GM19240 (cell line): ENCODE data around the gene ATMIN.
A peak's percentile ranks its signal among the peaks of the same experiment; 100 is the strongest.

Experiments used
- DNase-seq: peaks from one replicate; pipeline ENCODE4 v3.0.0; 2011; ENCODE audit warnings: low spot score; ENCODE audit not compliant: insufficient read length

Gene ATMIN

DNA sequence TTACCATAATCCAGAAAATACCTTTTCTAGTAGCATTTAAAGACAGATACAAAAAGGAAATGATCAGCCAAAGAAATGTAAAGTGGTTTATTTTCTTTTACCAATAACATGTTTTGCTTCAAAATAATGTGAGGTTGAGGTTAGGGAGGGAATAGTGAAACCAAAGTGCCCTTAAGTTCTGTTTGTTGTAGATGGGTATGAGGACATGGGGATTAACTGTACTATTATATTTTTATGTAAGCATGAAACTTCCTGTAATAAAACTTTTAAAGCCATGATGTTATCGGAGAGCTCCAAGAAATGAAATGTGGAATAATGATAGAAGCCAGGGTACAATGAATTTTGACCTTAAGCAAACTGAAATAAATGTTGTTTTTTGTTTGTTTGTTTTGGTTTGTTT is 31.5 kb downstream of the ATMIN start:
- DNase-seq: no peak

DNA sequence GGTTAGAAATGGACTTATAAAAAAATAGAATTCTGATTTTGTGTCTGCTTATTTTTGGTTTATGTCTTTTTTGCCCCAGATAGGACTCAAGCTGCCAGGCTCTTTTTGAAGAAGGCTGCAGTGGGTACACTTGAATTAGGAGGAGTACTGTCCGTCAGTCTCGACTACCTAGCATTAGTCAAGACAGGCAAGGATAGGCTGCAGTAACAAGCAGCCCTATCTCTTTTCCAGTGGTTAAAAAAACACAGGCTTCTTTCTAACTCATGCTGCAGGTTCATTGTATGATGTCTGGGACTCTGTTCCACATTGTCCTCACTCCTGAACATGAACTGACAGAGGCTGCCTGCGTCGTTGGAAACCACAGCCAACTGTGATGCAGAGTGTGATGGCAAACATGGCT is 33.4 kb downstream of the ATMIN start:
- DNase-seq: no peak

DNA sequence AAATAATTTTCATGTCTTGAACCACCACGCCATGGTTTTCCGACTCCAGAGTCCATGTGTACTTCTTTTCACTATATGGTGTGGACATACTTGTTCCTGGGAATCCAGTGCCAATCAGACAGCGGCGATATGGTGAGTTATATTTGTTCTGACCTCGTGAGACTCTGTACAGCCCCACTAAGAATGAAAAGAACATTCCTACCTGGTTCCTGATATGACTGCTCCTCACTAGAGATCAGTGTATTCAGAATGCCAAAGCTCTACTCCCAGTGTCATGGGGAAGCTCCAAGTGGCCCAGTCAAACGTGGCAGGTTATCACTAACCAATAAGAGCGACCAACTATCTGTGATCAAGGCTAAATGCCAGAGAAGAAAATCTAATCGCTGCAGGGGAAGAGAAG is 35.3 kb downstream of the ATMIN start:
- DNase-seq: no peak

DNA sequence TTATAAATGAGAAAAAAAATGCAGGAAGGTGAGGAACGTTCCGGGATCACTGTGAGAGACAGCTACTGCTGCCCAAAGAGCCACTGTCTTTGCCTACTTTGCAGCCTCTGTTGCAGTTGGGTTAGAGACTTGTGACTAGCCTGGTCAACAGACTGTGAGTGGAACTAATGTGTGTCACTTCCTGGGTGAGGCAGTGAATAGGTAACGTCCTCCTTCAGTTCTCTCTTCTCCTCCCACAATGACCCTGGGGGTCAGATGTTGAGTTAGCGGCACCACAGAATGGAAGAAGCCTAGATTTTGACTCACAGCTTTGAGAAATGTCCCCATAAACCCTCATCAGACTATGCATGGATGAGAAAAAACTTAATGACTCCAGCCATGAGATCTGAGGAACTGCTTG is 36.2 kb downstream of the ATMIN start:
- no peak for DNase-seq

DNA sequence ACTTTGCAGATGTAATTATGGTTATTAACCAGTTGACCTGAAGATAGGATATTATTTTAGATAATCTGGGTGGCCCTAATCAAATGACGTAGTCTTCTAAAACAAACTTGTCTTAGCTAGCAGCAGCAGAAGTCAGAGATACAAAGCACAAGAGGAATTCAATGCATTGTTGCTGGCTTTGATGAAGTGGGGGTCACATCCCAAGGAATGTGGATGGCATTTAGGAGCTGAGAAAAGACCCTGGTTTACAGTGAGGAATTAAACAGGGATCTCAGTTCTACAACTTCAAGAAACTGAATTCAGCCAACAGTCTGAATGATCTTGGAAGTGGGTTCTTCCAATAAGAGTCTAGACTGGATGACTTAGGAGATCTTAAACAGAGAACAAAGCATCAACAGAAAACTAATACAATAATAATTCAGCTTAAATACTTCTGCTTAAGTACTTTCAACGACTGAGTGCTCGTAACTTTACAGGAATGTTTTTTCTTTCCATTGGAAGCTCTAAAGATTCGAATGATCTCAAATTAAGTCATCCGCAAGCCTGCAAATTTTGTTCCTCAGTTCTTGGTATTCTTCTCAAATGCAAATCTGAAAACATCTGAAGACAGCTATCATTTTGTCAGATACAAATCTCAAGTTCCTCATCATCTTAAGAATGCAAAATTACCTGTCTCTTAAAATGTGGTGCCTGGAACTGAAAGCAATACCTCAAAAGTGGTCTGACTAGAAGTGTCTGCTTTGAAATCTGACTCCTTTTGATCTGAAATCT is 38.1 kb downstream of the ATMIN start:
- no peak for DNase-seq

DNA sequence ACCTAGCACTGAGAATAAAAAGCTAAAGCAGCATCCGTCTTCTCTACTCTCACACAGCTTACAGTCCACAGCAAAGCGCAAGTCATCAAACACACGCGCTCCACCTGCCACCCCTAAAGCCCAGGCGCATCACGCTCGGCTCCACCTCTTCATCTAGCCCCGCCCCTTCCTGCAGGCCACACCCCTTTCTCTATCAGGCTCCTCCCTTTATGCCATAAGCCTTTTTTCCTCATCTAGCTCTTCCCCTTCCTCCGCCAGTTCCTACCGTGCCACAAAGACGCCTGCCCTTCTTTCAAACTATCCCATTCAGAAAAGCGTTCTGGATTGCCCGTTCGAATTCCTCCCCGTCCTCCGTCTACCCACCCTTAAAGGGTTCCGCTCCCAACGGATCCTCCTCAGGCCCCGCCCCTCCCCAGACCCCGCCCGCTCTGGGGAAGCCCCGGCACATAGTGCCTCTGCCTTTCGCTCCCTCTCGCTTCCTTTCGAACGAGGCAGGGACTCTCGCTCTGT is 41.0 kb downstream of the ATMIN start:
- peak; percentile 59 for DNase-seq

DNA sequence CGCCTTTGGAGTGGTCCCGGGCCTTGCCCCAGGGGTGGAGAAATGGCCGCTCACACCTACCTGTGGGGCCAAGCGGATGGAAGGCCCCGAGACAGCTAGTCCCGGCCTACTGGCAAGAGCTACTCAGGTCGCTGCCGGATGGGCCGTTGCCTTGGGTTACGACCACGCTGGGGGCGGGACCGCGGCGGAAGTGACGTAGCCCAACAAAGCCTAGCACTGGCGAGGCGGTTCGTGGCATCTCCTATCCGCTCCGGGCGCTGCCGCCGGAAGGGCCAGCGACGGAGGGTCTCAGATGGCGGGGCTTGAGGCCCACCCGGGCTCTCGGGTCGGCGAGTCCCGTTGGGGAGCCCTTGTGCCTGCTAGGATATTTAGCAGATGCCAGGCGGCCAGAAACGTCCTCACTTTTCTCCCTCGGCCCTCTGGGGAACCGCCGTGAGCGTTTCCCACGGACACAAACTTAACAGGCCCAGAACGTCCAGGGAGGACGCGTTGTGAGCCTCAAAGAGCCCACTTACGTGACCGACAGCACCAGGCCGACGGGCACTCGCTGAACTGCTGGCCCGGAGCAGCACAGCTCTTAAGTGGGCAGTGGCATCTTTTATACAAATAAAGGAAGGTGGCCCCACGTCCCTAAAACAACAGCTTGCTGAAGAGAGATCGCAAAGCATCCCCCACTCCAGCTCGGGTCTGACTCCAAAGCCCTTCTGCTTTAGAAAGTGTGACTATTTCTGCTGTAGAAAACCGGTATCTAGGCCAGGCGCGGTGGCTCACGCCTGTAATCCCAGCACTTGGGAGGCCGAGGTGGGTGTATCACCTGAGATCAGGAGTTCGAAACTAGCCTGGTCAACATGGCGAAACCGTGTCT is 41.7 kb downstream of the ATMIN start, which contains the start of gene C16orf46:
TSS of gene C16orf46 (minus strand) at position 163 of the 865 bp plus-strand sequence. CDS start 13,283 bp downstream, outside the sequence.
- DNase-seq: peak; percentile 90

DNA sequence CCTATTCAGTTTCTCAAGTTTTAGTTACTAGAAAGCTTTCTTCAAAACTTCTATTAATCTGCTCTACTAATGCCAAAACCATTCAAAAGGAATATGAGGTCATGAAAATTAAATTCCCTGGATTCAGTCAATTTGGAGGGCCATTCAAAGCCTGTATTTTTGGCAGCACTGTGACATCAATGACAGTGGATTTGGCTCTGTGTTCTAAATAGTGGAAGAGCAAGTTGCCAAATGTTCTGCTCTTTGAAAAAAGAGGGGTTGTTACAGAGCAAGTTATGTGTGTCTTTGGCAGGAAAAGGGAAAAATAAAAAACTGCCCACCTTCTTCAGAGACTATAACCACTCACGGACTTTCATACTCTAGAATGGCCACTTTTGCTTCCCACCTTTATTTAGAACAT is 44.6 kb downstream of the ATMIN start:
- DNase-seq: no peak

DNA sequence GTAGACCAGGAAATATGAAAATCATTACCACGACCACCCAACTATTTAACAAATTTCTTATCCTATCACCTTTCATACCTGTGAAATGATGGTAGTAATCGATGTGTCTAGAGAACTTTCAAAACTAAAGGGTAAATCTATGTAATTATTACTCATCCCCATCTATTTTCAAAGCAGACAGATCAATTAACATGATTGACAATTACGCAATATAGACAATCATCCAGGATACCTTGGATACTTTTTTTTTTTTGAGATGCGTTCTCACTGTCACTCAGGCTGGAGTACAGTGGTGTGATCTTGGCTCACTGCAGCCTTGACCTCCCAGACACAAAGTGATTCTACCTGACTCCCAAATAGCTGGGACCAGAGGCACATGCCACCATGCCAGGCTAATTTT is 45.4 kb downstream of the ATMIN start:
- DNase-seq: no peak

DNA sequence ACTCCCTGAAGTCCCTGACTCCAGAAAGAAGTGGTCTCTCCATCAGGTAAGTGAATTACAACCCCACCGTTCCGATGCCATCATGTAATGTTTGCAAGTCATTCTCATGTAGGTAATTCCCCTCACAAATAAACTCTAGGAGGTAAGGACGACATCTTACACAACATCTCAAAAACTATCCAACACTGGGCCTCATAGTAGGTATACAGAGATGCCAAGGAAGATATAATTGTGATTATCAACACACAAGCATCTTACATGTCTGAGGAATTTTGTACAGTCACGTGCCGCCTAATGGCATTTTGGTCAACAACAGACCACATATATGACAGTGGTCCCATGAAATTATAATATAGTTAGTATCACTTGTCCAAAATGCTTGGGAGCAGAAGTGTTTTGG is 53.2 kb downstream of the ATMIN start:
- DNase-seq: no peak

DNA sequence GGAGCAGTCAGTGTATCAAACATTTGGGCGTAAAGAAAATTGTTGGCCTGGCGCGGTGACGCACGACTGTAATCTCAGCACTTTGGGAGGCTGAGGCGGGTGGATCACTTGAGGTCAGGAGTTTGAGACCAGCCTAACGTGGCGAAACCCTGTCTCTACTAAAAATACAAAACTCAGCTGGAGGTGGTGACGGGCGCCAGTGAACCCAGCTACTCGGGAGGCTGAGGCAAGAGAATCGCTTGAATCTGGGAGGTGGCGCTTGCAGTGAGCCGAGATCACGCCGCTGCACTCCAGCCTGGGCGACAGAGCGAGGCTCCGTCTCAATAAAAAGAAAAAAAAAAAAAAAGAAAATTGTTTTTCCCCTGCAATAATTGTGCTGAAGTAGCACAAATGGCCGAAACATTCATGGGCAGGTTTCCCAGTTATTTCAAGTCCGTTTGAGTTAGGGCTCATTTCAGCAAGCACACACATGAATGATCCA is 59.2 kb downstream of the ATMIN start:
- DNase-seq: no peak

DNA sequence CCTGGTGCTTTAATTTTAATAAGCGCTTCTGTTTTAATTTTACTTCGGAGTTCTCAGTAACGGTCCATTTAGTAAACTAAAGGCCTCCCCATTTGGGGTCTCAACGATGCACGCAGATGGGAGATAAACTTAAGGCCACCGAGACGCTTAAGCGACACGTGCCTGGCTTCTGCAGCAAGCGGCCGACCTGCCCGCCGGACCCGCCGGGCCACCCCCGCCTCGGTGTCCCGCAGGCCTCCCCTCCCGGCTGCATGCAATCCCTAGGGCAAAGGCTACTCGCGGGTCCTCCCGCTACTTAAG is 60.0 kb downstream of the ATMIN start:
- DNase-seq: no peak

DNA sequence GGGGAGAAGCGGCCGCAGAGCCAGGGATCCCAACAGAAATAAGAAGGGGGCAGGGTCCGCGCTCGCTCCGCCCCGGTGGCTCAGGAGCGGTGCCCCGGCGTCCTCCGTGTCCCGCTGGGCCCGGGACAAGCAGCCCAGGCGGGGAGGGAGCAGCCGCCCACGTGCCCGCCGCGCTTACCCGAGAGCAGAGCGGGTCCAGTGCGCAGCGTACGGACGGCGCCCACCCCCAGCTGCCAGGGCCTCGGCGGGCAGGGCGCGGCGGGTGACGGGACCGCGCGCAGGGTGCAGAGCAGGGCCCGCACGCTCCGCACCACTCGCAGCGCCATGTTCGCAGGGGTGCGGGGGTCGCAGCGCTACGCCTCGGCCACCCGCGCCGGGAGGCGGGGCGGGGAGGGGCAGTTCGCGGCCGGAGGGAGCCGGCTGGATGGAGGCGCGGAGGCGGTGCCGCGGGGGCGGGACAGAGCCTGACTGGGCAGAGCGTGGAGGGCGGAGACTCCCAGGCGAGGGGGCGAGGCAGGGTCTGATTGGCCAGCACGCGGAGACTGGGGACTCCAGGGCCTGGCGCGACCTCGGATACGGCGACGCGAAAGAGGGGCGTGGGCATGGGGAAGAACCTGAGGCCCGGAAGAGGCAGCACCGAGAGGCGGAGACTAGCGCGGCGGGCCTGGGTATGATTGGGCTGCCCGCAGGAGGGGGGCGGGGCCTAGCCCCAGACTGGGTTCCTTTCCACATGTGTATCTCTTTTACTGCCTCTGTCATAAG is 60.5 kb downstream of the ATMIN start, which contains the start of gene GCSH:
TSS of gene GCSH (minus strand) at position 443 of the 762 bp plus-strand sequence. CDS start at position 326, 117 bp downstream.
- peak; percentile 96 for DNase-seq

DNA sequence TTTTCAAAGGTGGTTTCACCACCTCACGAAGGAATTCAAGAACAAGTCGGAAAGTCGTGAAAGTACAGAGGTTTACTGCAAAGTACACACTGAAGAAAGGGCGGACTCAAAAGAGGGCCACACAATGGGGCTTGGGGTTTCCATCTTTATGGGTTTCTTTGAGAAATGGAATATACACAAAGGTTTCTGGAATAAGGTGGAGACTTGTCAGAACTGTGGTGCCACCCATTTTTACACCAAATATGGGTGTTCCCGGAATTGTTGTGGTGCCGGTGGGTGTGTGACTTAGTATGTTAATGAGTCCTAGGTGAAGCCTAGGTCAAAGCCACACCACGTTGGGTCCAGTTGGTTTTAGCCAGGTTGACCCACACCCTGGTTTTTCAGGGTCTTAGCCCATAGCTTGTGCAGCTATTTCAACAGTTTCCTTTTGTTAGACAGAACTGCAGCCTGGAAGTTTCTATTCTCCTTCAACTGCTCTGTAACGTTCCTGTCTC is 61.1 kb downstream of the ATMIN start:
- DNase-seq: no peak
